PC-3 (cell line): Measurements from ENCODE around the gene STAT1. TPM values are rescaled to one million over a fixed set of nuclear protein-coding genes. Genes with fewer than 3 reads are reported as not detected.

Experiments used
- ATAC-seq: fragments of 200-7000 bp; cut with Tn5 transposase; 2 replicates; pipeline ENCODE4 v1.9.1; 2020; ENCODE audit warnings: mild to moderate bottlenecking, moderate library complexity
- Bru-seq: library from RNA; stranded (reverse); fragments of 400-500 nt; gene quantifications from one replicate; lab custom pipeline; 2021; lab: Mats Ljungman, UMichigan
- BruChase-seq, 2 experiments: library from RNA; stranded (reverse); fragments of 400-500 nt; gene quantifications; one replicate each; lab custom pipeline; 2021; lab: Mats Ljungman, UMichigan
- BruUV-seq: library from RNA; stranded (reverse); fragments of 400-500 nt; replicated peaks from 2 replicates; lab custom pipeline; 2021; lab: Mats Ljungman, UMichigan
- CTCF ChIA-PET: fragments of 300-600 bp; sonication (Branson Sonifier 250); formaldehyde crosslinking; loops from one replicate; lab custom pipeline; 2022; ENCODE audit warnings: antibody characterized with exemption; lab: Charles Lee
- POLR2A ChIA-PET: fragments of 300-600 bp; sonication (Branson Sonifier 250); formaldehyde crosslinking; loops from one replicate; lab custom pipeline; 2022; ENCODE audit warnings: antibody characterized with exemption; ENCODE audit not compliant: unreplicated experiment; lab: Charles Lee
- DNase-seq: peaks from one replicate; pipeline ENCODE4 v3.0.0-alpha.2; 2015
- H2AFZ ChIP-seq: fragments of 300-600 bp; sonication (generic); 2 replicates; pipeline ENCODE4 v1.6.0; 2016; ENCODE audit warnings: antibody characterized with exemption, low read length
- H3F3A ChIP-seq: fragments of 300-600 bp; sonication (generic); one replicate; pipeline ENCODE4 v1.6.0; 2017; ENCODE audit warnings: antibody characterized with exemption, low read length, control low read depth, mild to moderate bottlenecking; ENCODE audit not compliant: unreplicated experiment
- H3K27ac ChIP-seq: fragments of 300-600 bp; sonication (generic); 2 replicates; pipeline ENCODE4 v1.5.1; 2016; ENCODE audit warnings: mild to moderate bottlenecking, low read length
- H3K27me3 ChIP-seq: fragments of 300-600 bp; sonication (generic); 2 replicates; pipeline ENCODE4 v1.6.1; 2016; ENCODE audit warnings: low read length, mixed read lengths
- H3K36me3 ChIP-seq: fragments of 300-600 bp; sonication (generic); 2 replicates; pipeline ENCODE4 v1.6.1; 2016; ENCODE audit warnings: low read depth, mixed run types, low read length, mixed read lengths
- H3K4me1 ChIP-seq: fragments of 300-600 bp; sonication (generic); 2 replicates; pipeline ENCODE4 v1.5.1; 2016; ENCODE audit warnings: low read length; ENCODE audit not compliant: insufficient read depth
- H3K4me2 ChIP-seq: fragments of 300-600 bp; sonication (generic); 2 replicates; pipeline ENCODE4 v1.6.0; 2016; ENCODE audit warnings: low read length
- H3K4me3 ChIP-seq: fragments of 300-600 bp; sonication (generic); 2 replicates; pipeline ENCODE4 v1.5.1; 2016; ENCODE audit warnings: mild to moderate bottlenecking, low read length, mixed read lengths
- H3K79me2 ChIP-seq: fragments of 300-600 bp; sonication (generic); 2 replicates; pipeline ENCODE4 v1.6.1; 2017; ENCODE audit warnings: low read length, mixed read lengths
- H3K9ac ChIP-seq: fragments of 300-600 bp; sonication (generic); 2 replicates; pipeline ENCODE4 v1.6.0; 2016; ENCODE audit warnings: mild to moderate bottlenecking, low read length
- H3K9me2 ChIP-seq: fragments of 300-600 bp; sonication (generic); replicated peaks from 2 replicates; pipeline ENCODE4 v1.6.1; 2016; ENCODE audit warnings: mixed run types, low read length, mixed read lengths
- H3K9me3 ChIP-seq: fragments of 300-600 bp; sonication (generic); 2 replicates; pipeline ENCODE4 v1.6.1; 2016; ENCODE audit warnings: low read length, mixed read lengths
- H4K20me1 ChIP-seq: fragments of 300-600 bp; sonication (generic); 2 replicates; pipeline ENCODE4 v1.6.1; 2016; ENCODE audit warnings: low read length, mixed read lengths
- CTCF ChIP-seq: fragments of 300-600 bp; sonication (generic); conservative IDR thresholded peaks from 2 replicates; pipeline ENCODE4 v1.5.1; 2017; ENCODE audit warnings: antibody characterized with exemption, low read depth, mild to moderate bottlenecking, low read length
- EZH2 ChIP-seq: fragments of 300-600 bp; sonication (generic); IDR thresholded peaks from one replicate; pipeline ENCODE4 v1.6.1; 2017; ENCODE audit warnings: antibody characterized with exemption, mild to moderate bottlenecking, low read length; ENCODE audit not compliant: unreplicated experiment
- EZH2phosphoT487 ChIP-seq: fragments of 300-600 bp; sonication (generic); IDR thresholded peaks from 2 replicates; pipeline ENCODE4 v1.6.1; 2018; ENCODE audit warnings: mild to moderate bottlenecking, antibody characterized with exemption, low read length, borderline replicate concordance
- intact Hi-C: fragments of 100-400 bp; cut with micrococcal nuclease; formaldehyde crosslinking; loops from 2 replicates; pipeline ENCODE4 v1.9.0; 2023
- long read RNA-seq: library from polyadenylated mRNA; unstranded; transcript quantifications from one replicate; pipeline ENCODE4 v2.0.0, GENCODE V29; 2021; ENCODE audit not compliant: unreplicated experiment
- total RNA-seq: library from RNA; depleted of rRNA; stranded (reverse); fragments of >200 nt; gene quantifications from 2 replicates; pipeline ENCODE4 v1.2.3, GENCODE V29; 2014; rRNA removed

Gene STAT1
- total RNA-seq (45.6 and 47.9 TPM in 2 replicates), Bru-seq, nascent RNA (percentile 95 among the genes with signal in this experiment), BruChase-seq, experiment 1, labeled RNA remaining after a 6-hour chase (percentile 93 among the genes with signal in this experiment), BruChase-seq, experiment 2, labeled RNA remaining after a 2-hour chase (percentile 98 among the genes with signal in this experiment)
- long read RNA-seq, full-length matches to known transcripts = 777 of 1,055 reads
- long read RNA-seq, partial matches to known transcripts = 218 of 1,055 reads
- long read RNA-seq, other reads (novel, unspliced or antisense) = 60 of 1,055 reads

GRCh38 chr2:191013932-191014652 is at the start of gene STAT1:
STAT1 (minus strand) TSS chr2:191014171; CDS start chr2:191010003, 4,168 bp downstream.
- Histone ChIP-seq H3K36me3 (peaks cover 3% of the 10 kb centered on the region; the same call in 1 of the 2 replicates), H3F3A (no peaks in the 10 kb centered on the region), H2AFZ (peak within 1 kb of the TSS; percentile 89), H3K4me2 (peak within 1 kb of the TSS; percentile 92), H3K27ac (peak within 1 kb of the TSS; percentile 43), H3K9me2 (no peaks in the 10 kb centered on the region), H3K79me2 (peaks cover 37% of the 10 kb centered on the region), H3K9me3 (no peaks in the 10 kb centered on the region), H3K27me3 (no peaks in the 10 kb centered on the region), H3K4me3 (peak within 1 kb of the TSS; percentile 89), H3K4me1 (peaks cover 24% of the 10 kb centered on the region), H4K20me1 (no peaks in the 10 kb centered on the region), H3K9ac (peak within 1 kb of the TSS; percentile 79)
- DNase-seq (peak; percentile 94), ATAC-seq (peak; percentile 86)
- intact Hi-C loops = loop anchor here (5.0 kb wide), 1 partner anchor 132 kb away; the partner anchor contains the start of gene GLS
- CTCF ChIA-PET = no interaction called here
- POLR2A ChIA-PET = interaction anchor here (0.7 kb wide), 1 partner anchor 610 kb away, joined by 5 read pairs; no protein-coding TSS in a partner anchor
- no TSS peak for BruUV-seq
- TF ChIP-seq EZH2 = no peak
- TF ChIP-seq CTCF = no peak
- no peak for TF ChIP-seq EZH2phosphoT487

- H3K27me3 ChIP-seq = no peaks in the 10 kb centered on the region
- no peaks in the 10 kb centered on the region for H3F3A ChIP-seq
- DNase-seq (no peak), ATAC-seq (no peak)
- H3K36me3 ChIP-seq = no peaks in the 10 kb centered on the region
- no peak overlapping the region for H3K4me2 ChIP-seq
- ChIA-PET CTCF (no interaction called here), POLR2A (no interaction called here)
- H3K79me2 ChIP-seq = no peaks in the 10 kb centered on the region
- H3K9ac ChIP-seq = no peak overlapping the region
- no peaks in the 10 kb centered on the region for H3K9me3 ChIP-seq
- no peak overlapping the region for H3K27ac ChIP-seq
- TF ChIP-seq CTCF = no peak
- TF ChIP-seq EZH2 = no peak
- no peak for TF ChIP-seq EZH2phosphoT487
- H3K9me2 ChIP-seq = no peaks in the 10 kb centered on the region
- H3K4me3 ChIP-seq = no peak overlapping the region
- H3K4me1 ChIP-seq = no peaks in the 10 kb centered on the region
- H2AFZ ChIP-seq = no peak overlapping the region; the same call in 1 of the 2 replicates
- BruUV-seq = no TSS peak
- intact Hi-C loops = no loop called here
- H4K20me1 ChIP-seq = no peaks in the 10 kb centered on the region
These were observed 49.6 kb upstream of the STAT1 start for GRCh38 chr2:191063584-191063983.
